Ovary (tissue), 3 donors: ENCODE results near the gene ADARB2.

Source experiments
- CTCF ChIP-seq, 3 donors: fragments of 450-650 bp in 2 of 3; fragments of 200-600 bp in 1 of 3; IDR thresholded peaks; one replicate each; pipeline versions ENCODE4 v1.5.1 to v1.8.0; 2016 to 2022; ENCODE audit warnings: antibody characterized with exemption in 3 of 3, mild to moderate bottlenecking in 1 of 3
- POLR2A ChIP-seq: fragments of 450-650 bp; IDR thresholded peaks from one replicate; pipeline ENCODE4 v1.6.1; 2017; ENCODE audit warnings: antibody characterized with exemption, mild to moderate bottlenecking, moderate library complexity
- donor health status: DM: no; HTN: no; CAD: no.

- no peak for TF ChIP-seq POLR2A
- no peak for TF ChIP-seq CTCF (IDR thresholded peaks at IDR 0.05)
Measured at GRCh38 chr10:1366322-1366691, 371.0 kb downstream of the ADARB2 start.
